Measurements from ENCODE around the gene NCAPH2.

NCAPH2 gene

DNA sequence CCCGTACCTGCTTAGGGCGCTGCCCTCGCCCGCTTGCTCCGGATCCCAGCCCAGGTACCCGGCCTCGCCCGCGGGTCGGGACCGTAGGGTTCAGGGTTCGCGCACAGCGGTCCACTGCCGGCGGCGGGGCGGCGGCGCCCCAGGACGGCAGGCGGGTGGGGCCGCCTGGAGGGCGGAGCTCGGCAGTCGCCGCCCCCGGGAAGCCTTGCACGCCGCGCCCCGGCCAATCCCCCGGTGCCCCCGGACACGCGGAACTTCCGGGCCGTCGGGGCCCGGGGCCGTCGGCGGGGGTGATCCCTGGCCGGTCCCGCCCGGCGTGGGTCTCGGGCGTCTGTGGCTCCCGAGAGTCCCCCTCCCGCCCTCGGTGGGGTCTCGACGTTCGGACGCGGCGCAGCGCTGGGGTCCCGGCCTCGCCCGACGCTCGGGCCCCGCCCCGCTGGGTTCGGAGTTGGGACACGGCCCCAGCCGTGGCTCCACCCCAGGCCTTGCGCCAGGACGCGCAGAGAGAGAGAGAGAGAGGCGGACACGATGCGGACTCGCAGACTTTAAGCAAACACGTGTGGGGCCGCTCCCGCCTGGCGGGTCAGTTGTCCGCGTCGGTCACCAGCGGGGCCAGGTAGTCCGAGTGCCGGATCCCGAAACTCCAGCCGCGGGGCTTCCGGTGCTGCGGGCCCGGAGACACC is 22.0 kb downstream of the NCAPH2 start, which contains the start of gene TYMP:
Gene TYMP, minus strand, starts transcription at position 116 of the 683 bp plus-strand sequence. CDS start 303 bp downstream, outside the sequence.
- H2AFZ ChIP-seq (ENCODE audit: low read depth, low read length), result no peak within 1 kb of the TSS
- peaks cover 7% of the 10 kb centered on the region for H3K79me2 ChIP-seq (ENCODE audit: low read length)
- peak within 1 kb of the TSS; percentile 80 for H3K27ac ChIP-seq (ENCODE audit: low read length)
- H3K36me3 ChIP-seq (replicated peaks; ENCODE audit: low read depth, low read length), result no peaks in the 10 kb centered on the region
- no peaks in the 10 kb centered on the region for H4K20me1 ChIP-seq (ENCODE audit: insufficient read depth, low read length)
- H3K4me2 ChIP-seq (ENCODE audit: low read length), result peak within 1 kb of the TSS; percentile 95
- H3K27me3 ChIP-seq (ENCODE audit: low read depth, low read length), result no peaks in the 10 kb centered on the region
- no peak for TF ChIP-seq EZH2phosphoT487 (IDR thresholded peaks at IDR 0.05; ENCODE audit: low read depth)
- TF ChIP-seq, protein P1, sequence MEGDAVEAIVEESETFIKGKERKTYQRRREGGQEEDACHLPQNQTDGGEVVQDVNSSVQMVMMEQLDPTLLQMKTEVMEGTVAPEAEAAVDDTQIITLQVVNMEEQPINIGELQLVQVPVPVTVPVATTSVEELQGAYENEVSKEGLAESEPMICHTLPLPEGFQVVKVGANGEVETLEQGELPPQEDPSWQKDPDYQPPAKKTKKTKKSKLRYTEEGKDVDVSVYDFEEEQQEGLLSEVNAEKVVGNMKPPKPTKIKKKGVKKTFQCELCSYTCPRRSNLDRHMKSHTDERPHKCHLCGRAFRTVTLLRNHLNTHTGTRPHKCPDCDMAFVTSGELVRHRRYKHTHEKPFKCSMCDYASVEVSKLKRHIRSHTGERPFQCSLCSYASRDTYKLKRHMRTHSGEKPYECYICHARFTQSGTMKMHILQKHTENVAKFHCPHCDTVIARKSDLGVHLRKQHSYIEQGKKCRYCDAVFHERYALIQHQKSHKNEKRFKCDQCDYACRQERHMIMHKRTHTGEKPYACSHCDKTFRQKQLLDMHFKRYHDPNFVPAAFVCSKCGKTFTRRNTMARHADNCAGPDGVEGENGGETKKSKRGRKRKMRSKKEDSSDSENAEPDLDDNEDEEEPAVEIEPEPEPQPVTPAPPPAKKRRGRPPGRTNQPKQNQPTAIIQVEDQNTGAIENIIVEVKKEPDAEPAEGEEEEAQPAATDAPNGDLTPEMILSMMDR (IDR thresholded peaks at IDR 0.05; ENCODE audit: low read depth, low read length), result no peak
- no peaks in the 10 kb centered on the region for H3K9me3 ChIP-seq (ENCODE audit: insufficient read depth, low read length)
- peak within 1 kb of the TSS; percentile 98 for H3K4me3 ChIP-seq (ENCODE audit: low read length)
- peaks cover 34% of the 10 kb centered on the region for H3K4me1 ChIP-seq (ENCODE audit: low read length)
- H3K9ac ChIP-seq (ENCODE audit: low read length), result peak within 1 kb of the TSS; percentile 99

GRCh38 chr22:50530580-50530876 is 22.5 kb downstream of the NCAPH2 start:
- H3K79me2 ChIP-seq (ENCODE audit: low read length), result 0 out of 2 replicates have a peak, but pooled peaks cover 4% of the 10 kb centered on the region
- H3K36me3 ChIP-seq (replicated peaks; ENCODE audit: low read depth, low read length), result no peaks in the 10 kb centered on the region
- no peaks in the 10 kb centered on the region for H4K20me1 ChIP-seq (ENCODE audit: insufficient read depth, low read length)
- peaks cover 39% of the 10 kb centered on the region for H3K4me1 ChIP-seq (ENCODE audit: low read length)
- TF ChIP-seq EZH2phosphoT487 (IDR thresholded peaks at IDR 0.05; ENCODE audit: low read depth), result no peak
- TF ChIP-seq, protein P1 (IDR thresholded peaks at IDR 0.05; ENCODE audit: low read depth, low read length), result no peak
- peak overlapping the region; percentile 99 for H3K9ac ChIP-seq (ENCODE audit: low read length)
- no peak overlapping the region for H2AFZ ChIP-seq (ENCODE audit: low read depth, low read length)
- no peaks in the 10 kb centered on the region for H3K27me3 ChIP-seq (ENCODE audit: low read depth, low read length)
- peak overlapping the region; percentile 80 for H3K27ac ChIP-seq (ENCODE audit: low read length)
- no peaks in the 10 kb centered on the region for H3K9me3 ChIP-seq (ENCODE audit: insufficient read depth, low read length)
- peak overlapping the region; percentile 98 for H3K4me3 ChIP-seq (ENCODE audit: low read length)
- H3K4me2 ChIP-seq (ENCODE audit: low read length), result peak overlapping the region; percentile 95

GRCh38 chr22:50530877-50531545 is 23.0 kb downstream of the NCAPH2 start:
- no peaks in the 10 kb centered on the region for H3K27me3 ChIP-seq (ENCODE audit: low read depth, low read length)
- no peaks in the 10 kb centered on the region for H4K20me1 ChIP-seq (ENCODE audit: insufficient read depth, low read length)
- H3K9me3 ChIP-seq (ENCODE audit: insufficient read depth, low read length), result no peaks in the 10 kb centered on the region
- peaks cover 43% of the 10 kb centered on the region for H3K4me1 ChIP-seq (ENCODE audit: low read length)
- peak overlapping the region; percentile 98 for H3K4me3 ChIP-seq (ENCODE audit: low read length)
- H3K9ac ChIP-seq (ENCODE audit: low read length), result peak overlapping the region; percentile 99
- 0 out of 2 replicates have a peak, but pooled peaks cover 4% of the 10 kb centered on the region for H3K79me2 ChIP-seq (ENCODE audit: low read length)
- peak overlapping the region; percentile 95 for H3K4me2 ChIP-seq (ENCODE audit: low read length)
- no peaks in the 10 kb centered on the region for H3K36me3 ChIP-seq (replicated peaks; ENCODE audit: low read depth, low read length)
- TF ChIP-seq, protein P1 (IDR thresholded peaks at IDR 0.05; ENCODE audit: low read depth, low read length), result no peak
- no peak for TF ChIP-seq EZH2phosphoT487 (IDR thresholded peaks at IDR 0.05; ENCODE audit: low read depth)
- no peak overlapping the region for H2AFZ ChIP-seq (ENCODE audit: low read depth, low read length)
- peak overlapping the region; percentile 80 for H3K27ac ChIP-seq (ENCODE audit: low read length)

DNA sequence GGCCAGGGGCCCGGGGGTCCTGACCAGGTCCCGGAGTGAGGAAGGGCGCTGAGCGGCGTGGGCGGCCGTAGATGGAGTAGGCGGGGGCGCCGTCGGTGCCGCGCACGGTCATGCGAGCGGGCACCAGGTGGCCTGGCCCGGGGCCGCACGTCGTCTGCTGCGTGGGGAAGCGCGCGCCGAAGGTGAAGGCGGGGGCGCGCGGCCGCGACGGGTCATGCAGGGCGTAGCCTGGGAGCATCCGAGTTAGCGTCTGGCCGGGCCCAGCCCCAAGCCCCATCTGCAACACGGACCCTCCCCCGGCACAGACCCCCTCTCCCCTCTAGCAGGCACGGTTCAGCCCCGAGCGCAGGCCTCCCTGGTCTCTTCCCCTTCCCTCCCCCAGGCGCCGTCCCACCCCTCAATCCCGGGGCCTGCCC is 23.5 kb downstream of the NCAPH2 start:
- Histone ChIP-seq H3K27ac (ENCODE audit: low read length) (peak overlapping the region; percentile 80), H3K4me2 (ENCODE audit: low read length) (peak overlapping the region; percentile 95), H3K4me1 (ENCODE audit: low read length) (peaks cover 46% of the 10 kb centered on the region), H3K27me3 (ENCODE audit: low read depth, low read length) (no peaks in the 10 kb centered on the region), H3K36me3 (replicated peaks; ENCODE audit: low read depth, low read length) (no peaks in the 10 kb centered on the region), H4K20me1 (ENCODE audit: insufficient read depth, low read length) (no peaks in the 10 kb centered on the region), H2AFZ (ENCODE audit: low read depth, low read length) (no peak overlapping the region), H3K9ac (ENCODE audit: low read length) (peak overlapping the region; percentile 99), H3K79me2 (ENCODE audit: low read length) (0 out of 2 replicates have a peak, but pooled peaks cover 4% of the 10 kb centered on the region), H3K9me3 (ENCODE audit: insufficient read depth, low read length) (no peaks in the 10 kb centered on the region), H3K4me3 (ENCODE audit: low read length) (peak overlapping the region; percentile 98)
- TF ChIP-seq, protein P1 (IDR thresholded peaks at IDR 0.05; ENCODE audit: low read depth, low read length), result no peak
- TF ChIP-seq EZH2phosphoT487 (IDR thresholded peaks at IDR 0.05; ENCODE audit: low read depth), result no peak
